NCI-H69 (cell line): ENCODE results near the gene SPHKAP.
"Not testable (repeated sequence)": the region's sequence is repeated elsewhere in the genome, so short reads cannot be mapped to it uniquely, and the experiment has no call there.

Source experiments
- DNase-seq: peaks from one replicate; lab custom pipeline; 2025; lab: John Stamatoyannopoulos, UW

The SPHKAP gene, protein sequence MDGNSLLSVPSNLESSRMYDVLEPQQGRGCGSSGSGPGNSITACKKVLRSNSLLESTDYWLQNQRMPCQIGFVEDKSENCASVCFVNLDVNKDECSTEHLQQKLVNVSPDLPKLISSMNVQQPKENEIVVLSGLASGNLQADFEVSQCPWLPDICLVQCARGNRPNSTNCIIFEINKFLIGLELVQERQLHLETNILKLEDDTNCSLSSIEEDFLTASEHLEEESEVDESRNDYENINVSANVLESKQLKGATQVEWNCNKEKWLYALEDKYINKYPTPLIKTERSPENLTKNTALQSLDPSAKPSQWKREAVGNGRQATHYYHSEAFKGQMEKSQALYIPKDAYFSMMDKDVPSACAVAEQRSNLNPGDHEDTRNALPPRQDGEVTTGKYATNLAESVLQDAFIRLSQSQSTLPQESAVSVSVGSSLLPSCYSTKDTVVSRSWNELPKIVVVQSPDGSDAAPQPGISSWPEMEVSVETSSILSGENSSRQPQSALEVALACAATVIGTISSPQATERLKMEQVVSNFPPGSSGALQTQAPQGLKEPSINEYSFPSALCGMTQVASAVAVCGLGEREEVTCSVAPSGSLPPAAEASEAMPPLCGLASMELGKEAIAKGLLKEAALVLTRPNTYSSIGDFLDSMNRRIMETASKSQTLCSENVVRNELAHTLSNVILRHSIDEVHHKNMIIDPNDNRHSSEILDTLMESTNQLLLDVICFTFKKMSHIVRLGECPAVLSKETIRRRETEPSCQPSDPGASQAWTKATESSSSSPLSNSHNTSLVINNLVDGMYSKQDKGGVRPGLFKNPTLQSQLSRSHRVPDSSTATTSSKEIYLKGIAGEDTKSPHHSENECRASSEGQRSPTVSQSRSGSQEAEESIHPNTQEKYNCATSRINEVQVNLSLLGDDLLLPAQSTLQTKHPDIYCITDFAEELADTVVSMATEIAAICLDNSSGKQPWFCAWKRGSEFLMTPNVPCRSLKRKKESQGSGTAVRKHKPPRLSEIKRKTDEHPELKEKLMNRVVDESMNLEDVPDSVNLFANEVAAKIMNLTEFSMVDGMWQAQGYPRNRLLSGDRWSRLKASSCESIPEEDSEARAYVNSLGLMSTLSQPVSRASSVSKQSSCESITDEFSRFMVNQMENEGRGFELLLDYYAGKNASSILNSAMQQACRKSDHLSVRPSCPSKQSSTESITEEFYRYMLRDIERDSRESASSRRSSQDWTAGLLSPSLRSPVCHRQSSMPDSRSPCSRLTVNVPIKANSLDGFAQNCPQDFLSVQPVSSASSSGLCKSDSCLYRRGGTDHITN (N-terminal part only)

GRCh38 chr2:228181098-228182019, at the start of gene SPHKAP:
Gene SPHKAP (minus strand): TSS chr2:228181687. CDS start chr2:228181598, 89 bp downstream.
- DNase-seq, result no peak

DNA sequence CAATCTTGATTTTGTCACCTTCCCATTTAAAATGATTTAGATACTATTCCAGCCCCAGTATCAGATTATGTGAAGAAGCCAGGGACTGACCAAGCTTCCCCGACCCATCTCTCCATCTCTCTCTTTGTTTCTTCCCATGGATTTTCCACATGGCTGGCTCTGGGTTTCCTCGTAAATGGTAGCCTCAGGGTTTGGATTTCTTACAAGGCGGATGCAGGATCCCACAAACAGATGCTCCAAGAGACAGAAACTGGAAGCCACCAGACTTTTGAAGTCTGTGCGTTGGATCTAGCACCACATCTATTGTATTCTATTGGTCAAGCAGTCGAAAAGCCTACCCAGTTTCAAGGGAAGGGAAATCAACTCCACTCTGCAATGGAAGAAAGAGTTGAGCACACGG, 46.0 kb upstream of the SPHKAP start:
- DNase-seq, result no peak

DNA sequence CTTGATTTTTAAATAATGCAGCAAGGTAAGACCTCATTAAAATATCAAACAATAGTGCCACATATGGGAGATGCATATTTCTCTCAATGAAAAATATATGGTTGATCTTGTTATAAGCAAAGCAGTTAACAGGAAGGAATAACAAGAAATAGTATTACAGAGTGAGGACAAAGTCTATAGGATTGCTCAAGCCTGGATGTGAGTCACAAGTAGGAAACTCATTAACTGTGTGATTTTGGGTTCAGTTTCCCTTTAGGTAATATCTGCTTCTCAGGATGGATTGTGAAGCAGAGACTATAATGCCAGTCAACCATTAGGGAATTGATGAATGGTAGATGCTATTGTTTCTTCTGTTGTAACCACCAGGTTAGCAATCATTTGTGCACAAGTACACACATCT, 42.9 kb upstream of the SPHKAP start:
- no peak for DNase-seq

- DNase-seq, result not testable (repeated sequence)
These were observed 37.1 kb upstream of the SPHKAP start for GRCh38 chr2:228218593-228218992.

DNA sequence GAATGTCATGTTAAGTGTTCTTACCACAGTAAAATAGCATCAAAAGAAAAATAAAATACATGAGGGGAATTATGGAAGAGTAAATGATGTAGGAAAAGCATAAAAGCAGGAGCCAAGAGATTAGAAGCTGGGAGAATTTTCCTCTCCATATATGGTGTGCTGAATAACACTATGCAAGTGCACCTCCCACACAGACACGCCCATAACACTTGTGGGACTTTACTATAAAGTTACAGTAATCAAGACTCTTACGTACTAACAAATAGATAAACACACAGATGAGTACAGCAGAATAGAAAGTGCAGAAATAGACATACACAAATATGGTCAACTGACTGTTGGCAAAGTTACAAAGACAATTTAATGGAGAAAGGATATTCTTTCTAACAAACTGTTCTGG, 16.0 kb upstream of the SPHKAP start:
- DNase-seq, result no peak

- DNase-seq, result no peak
These were observed 1.0 kb downstream of the SPHKAP start for GRCh38 chr2:228180181-228181097.

GRCh38 chr2:228167290-228167689, 14.2 kb downstream of the SPHKAP start:
- no peak for DNase-seq

DNA sequence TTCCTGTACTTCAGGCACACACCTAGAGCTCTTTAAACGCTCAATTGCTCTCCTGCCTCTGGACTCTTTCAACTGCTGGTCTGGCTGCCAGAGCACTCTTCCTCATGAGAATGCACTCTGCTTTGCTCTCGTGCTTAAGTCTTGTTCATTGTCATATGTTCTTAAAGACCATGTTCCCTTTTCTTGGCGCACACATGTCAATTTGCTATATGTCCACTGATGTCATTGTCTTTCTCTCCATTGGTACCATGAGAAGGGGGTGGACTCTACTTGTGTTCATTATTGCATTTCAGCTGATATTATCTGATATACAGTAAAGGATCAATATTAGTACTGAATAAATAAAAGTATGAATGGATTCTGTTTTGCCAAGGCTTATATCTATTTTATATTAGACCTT, 16.8 kb downstream of the SPHKAP start:
- no peak for DNase-seq

DNA sequence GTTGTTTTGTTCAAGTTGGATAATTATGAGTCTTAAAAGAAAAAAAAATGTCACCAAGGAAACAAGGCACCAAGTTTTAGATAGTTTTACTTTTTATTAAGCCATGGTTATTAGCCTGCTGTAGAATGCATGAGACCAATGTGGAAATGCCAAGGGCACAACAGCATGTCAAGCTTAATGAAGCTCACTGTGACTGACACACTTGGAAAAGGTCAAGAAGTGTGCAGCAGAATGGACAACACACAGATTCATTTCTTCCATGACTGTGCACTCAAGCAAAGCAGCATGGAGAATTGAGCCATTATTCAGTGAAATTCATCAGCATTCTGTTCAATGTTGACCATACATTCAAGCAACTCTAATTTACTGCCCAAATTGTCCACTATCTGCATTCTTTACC, 23.6 kb downstream of the SPHKAP start:
- DNase-seq, result no peak

GRCh38 chr2:228144961-228145360, 36.5 kb downstream of the SPHKAP start:
- no peak for DNase-seq

DNA sequence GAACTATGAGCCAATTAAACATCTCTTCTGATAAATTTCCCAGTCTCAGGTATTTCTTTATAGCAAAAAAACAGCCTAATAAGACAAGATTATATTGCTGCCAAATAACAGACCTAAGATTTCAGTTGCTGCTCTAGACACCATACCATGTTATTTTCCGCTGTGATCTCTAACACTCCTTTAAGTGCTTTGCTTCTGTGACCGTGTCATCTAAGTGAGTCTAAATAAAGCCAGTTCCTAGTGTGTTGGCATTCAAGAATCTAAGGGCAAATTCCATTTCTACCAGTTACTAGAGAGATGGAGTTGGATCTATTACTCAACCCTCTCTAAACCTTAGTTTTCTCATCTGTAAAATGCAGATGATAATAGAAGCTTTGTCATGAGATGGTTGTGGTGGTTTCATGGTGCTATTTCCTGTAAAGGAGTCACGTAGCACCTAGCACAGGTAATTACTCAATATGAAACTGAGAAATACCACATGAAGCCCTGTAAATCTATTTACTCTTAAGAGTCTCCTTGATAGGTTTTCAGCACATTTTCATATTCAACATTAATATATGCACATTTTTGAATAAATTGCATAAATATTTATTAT, 40.5 kb downstream of the SPHKAP start:
- no peak for DNase-seq

DNA sequence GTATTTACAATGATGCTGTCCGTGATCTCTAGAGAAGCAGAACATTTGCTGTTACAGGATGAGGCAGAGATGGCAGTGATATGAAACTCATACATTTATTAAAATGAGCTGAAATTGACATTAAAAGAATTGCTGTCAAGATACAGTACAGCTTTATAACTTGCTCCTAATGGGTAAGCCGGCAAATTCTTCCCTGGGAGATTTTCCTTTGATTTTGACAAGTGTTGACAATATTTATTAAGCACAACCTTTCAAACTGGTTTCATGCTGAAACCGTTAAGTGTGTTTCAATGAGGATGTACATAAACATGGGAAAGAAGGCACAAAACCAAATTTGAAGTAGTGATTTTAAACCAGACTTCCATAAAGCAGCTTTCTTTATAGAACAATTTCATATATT, 45.5 kb downstream of the SPHKAP start:
- DNase-seq, result no peak

- no peak for DNase-seq
These were observed 46.2 kb downstream of the SPHKAP start for GRCh38 chr2:228135300-228135699.

DNA sequence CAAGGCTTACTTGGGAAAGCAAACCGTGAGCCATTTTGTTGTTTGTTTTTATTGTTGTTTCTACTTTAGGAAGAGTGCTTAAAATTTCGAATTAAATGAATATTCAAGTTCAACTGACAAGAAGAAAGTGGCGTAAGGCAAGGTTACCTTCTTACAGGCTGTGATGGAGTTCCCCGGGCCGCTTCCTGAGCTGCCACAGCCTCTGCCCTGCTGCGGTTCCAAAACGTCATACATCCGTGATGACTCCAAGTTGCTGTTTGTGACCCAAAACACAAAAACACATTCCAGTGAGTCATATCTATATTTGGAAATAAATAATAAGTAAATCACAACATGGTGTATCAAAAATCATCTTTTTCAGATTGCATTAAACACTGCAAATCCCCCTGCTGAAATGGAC, 49.7 kb downstream of the SPHKAP start:
- DNase-seq, result no peak

GRCh38 chr2:228126401-228126800, 55.1 kb downstream of the SPHKAP start:
- DNase-seq, result no peak

- no peak for DNase-seq
These were observed 62.5 kb downstream of the SPHKAP start for GRCh38 chr2:228118940-228119339.

- no peak for DNase-seq
These were observed 73.6 kb downstream of the SPHKAP start for GRCh38 chr2:228107846-228108245.

GRCh38 chr2:228105526-228106250, 75.8 kb downstream of the SPHKAP start:
- no peak for DNase-seq

DNA sequence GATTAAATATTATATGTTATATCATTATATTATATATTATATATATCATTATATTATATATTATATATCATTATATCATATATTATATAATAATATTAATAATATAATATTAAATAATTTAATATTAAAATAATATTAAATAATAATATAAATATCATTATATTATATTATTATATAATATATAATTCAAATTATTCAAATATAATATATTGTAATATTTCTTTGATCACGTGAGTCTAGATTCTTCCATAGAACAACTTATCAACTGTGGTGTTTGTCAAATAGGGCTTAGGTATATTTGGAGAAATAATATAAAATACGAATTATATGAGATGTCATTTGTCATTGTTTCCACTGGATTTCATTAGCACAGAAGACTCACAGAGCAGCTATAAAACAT, 77.3 kb downstream of the SPHKAP start:
- DNase-seq, result no peak
